T-helper 2 cell (primary cell): ENCODE measurements around the gene GP5.

ENCODE experiments used
- DNase-seq, 5 experiments: peaks; one replicate each; pipeline versions ENCODE4 v3.0.0 to v3.0.0-alpha.2; 2012 to 2022

The GP5 gene

GRCh38 chr3:194346621-194347020 lies 52.4 kb downstream of the GP5 start:
- no peak for DNase-seq

- no peak for DNase-seq
These were observed 53.0 kb downstream of the GP5 start for GRCh38 chr3:194346035-194346434.
